Measurements from ENCODE around the gene ARRDC1.
A peak's percentile ranks its signal among the peaks of the same experiment; 100 is the strongest.
"Not testable (repeated sequence)": the region's sequence is repeated elsewhere in the genome, so short reads cannot be mapped to it uniquely, and the experiment has no call there.

ARRDC1 gene

DNA sequence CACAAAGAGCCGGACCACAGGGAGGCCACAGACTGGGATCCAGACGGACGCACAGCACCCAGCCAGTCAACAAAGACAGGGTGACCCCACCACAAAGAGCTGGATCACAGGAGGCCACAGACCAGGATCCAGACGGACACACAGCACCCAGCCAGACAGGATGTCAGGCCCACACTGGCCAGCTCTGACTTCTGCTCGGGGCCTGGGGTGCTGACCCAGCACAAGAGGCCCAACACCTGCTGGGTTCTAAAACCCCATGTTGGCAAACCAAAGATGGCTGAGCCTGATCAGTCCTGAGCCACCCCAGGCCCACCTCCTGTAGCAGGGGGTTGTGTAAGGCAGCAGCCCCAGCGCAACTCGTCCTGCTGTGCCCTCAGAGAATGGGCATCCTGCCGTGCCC is 21.5 kb upstream of the ARRDC1 start:
- DNase-seq (ENCODE audit: low read depth in 2 of 2) = no peak

DNA sequence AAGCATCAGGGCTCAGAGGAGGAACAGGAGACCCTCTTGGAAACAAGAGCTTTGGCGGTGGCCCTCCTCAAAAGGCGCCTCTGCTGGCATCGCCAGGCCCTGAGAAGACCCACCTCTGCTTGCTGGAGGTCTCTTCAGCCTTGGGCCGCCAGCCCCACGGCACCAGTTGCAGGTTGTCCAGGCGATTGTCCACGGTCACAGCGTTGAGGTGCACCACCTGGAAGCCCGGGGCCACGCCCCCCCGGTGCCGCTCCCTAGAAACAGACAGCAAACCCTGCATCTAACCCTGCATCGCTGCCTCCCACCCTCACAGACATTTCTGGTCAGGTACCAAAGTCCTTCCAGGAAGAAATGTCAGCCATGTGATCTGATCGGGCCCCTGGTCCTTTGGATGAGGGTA is 18.6 kb upstream of the ARRDC1 start:
- no peak for DNase-seq (ENCODE audit: low read depth in 2 of 2)

DNA sequence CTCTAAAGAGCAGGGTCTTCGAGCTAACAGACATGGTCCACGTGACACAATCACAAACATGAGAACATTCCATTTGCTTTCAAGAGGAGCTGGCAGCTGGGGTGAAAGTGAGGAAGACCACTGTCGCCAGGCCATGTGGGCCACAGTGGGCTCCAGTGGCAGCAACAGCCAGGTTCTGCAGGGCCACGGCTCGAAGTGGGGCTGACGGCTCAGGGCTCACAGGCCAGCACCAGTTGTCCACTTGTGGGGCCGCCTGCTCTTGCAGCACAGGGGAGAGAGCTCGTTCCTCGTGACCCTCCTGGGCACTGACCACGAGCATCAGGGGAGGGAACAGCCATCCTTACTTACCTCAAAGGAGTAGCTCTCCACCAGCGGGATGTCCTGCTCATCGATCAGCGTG is 17.2 kb upstream of the ARRDC1 start:
- DNase-seq (ENCODE audit: low read depth in 2 of 2) = no peak

DNA sequence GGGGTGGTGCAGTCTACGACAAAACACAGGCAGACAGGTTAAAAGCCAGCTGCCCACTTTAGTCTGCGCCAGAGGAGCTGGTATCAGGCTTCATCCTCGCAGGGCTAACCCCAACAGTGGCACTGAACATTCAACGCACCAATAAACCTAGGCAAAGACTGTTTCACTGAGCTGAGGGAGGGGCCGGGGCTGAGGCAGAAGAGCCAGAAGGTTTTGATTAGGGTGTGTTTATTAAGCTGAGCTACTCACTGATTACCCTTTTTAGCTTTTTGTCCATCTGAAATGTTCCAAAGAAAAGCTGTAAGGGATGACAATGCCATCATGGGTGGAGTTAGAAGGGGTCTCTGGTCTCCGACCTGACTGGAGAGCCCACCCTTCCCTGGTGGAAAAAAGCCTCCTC is 16.6 kb upstream of the ARRDC1 start:
- DNase-seq (ENCODE audit: low read depth in 2 of 2) = no peak

DNA sequence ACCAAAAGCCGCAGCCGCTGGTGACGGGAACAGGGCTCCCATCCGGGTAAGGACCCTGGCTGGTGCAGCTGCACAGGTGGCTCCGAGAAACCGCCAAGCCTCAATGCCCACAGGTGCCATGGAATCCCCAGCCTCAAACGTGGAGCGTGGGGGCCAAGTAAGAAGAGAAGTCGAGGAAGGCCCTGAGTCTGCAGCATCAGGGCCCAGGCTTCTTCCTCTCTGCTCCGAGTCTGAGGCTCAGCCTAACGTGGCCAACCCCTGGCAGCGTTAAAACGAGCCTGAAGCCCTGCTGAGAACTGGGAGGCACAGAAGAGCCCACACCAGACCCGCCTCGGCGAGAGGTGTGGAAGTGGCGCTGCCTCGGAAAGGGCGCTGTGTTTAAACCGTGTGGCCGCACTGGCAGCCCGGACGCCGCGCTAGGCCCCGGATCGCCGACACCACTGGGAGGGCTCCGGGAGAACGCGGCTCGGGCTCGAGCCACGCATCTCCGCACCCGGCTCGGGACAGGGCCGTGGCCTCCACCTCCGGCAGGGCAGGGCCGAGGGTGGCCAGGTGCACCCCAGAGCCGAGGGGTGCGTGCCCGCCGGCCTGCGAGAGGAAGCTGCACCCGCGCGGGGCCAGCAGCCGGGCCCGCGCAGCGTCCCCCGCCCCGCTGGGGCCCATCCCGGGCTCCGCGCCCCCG is 15.9 kb upstream of the ARRDC1 start:
- DNase-seq (ENCODE audit: low read depth in 2 of 2) = no peak

DNA sequence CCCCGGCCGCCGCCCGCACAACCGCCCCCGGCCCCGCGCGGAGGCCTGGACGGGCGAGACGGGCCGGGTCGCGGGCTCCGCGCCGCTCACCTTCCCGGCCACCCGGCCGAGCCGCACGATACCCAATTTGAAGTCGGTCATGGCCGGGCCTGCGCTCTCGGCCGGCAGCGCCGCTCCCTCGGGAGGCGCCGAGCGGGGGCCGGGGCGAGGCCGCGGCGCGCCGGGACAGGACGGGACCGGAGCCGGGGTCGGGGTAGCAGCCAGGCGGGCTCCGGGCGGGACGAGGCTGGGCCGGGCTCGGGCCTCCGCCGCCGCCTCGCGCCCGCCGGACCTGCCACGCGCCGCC is 15.4 kb upstream of the ARRDC1 start:
- no peak for DNase-seq (ENCODE audit: low read depth in 2 of 2)

DNA sequence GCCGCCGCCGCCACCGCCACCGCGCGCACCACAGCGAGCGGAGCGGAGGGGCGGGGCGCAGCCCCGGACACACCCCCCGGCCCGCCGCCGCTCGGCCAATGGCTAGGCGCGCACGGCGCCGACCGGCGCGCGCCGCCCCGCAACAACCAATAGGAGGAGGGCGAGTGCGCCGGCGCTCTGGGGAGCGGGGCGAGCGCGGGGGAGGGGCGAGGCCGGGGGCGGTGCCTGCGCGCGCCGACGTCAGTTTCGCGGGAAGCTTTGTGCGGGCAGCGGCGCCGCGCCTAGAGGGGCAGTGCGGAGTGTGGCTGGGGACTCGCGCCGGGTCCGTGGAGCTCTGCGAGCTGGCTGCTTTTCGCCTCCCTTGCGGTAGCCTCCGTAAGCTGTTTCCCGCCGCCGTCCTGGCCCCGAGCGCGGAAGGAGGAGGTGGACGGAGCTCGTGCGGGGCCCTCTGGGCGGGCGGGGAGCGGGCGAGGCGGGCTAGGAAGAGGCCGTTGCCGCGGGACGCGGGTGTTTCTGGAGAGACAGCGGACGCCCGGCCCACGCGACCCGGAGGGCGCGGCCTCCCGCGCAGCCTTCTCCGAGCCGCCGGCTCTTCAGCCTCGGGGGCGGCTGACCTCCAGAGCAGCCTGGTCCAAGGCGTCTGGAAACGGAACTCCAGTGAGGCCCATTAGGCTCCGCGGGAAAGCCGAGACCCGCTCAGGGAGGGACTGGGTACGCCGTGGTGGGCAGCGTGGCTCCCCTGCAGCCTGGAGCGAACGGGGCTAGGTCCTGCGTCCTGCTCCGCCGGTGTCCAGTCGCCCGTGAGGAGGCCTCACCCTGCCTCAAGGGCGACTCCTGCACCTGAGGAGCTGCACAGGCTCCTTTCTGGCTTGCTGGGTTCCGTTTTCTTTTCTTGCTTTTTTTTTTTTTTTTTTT is 14.8 kb upstream of the ARRDC1 start, which contains the start of gene ZMYND19:
Gene ZMYND19 (minus strand): TSS at position 44 of the 915 bp plus-strand sequence. CDS start 249 bp downstream, outside the sequence.
- peak; percentile 84 to 87 for DNase-seq (ENCODE audit: low read depth in 2 of 2)

DNA sequence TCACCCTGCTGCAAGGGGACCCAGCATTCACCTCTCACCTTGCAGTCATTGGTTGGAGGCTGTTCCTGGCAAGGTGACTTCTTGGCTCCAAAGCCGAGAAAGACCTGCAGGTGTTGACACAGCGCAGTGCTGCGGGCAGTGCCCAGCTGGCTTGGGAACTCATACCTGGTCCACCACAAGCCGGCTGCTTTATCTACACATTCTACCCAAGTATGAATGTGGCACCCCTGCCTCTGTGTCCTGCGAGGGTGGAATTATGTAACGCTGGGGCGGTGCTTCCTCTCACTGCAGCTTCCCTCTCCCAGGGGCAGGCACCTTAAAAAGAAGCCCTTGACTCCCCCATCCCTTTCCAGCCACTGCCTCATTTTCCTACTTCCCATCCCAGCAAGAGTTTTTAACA is 12.7 kb upstream of the ARRDC1 start:
- DNase-seq (ENCODE audit: low read depth in 2 of 2) = no peak

DNA sequence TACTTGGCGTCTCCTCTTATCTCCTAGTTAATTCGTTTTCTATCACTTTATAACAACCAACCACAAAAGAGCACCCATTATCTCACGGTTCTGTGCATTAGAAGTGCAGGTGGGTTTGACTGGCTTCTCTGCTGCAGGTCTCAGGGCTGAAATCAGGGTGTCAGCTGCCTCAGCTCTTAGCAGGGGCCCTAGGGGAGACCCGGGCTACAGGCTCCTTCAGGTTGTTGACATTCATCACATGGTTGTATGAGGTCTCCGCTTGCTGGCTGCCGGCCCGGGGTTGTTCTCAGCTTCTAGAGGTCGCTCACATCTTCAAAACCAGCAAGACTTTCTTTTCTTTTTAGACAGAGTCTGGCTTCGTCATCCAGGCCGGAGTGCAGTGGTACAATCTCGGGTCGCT is 12.3 kb upstream of the ARRDC1 start:
- no peak for DNase-seq (ENCODE audit: low read depth in 2 of 2)

DNA sequence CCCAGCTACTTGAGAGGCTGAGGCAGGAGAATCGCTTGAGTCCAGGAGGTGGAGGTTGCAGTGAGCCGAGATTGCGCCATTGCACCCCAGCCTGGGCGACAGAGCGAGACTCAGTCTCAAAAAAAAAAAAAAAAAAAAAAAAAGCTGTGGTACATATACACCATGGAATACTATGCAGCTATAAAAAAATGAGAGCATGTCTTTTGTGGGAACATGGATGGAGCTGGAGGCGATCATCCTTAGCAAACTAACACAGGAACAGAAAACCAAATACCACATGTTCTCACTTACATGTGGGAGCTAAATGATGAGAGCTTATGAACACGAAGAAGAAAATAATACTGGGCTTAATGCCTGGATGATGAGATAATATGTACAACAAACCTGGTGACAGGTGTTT is 8.9 kb upstream of the ARRDC1 start:
- not testable (repeated sequence) for DNase-seq (ENCODE audit: low read depth in 2 of 2)

DNA sequence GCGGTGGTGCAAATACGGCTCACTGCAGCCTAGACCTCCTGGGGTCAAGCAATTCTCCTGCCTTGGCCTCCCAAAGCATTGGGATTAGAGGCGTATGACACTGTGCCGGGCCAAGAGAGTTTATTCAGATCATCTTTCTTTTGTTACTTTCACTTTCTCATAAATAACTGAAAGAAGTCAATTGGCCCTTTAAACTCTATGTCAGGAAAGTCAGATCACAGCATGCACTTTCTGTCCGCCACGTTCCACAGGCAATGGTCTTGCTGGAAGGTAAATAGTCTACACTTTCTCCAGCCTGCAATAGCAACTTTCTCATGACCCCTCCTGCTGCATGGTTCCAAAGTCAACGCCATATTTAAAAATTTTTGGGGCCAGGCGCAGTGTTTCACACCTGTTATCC is 6.5 kb upstream of the ARRDC1 start:
- DNase-seq (ENCODE audit: low read depth in 2 of 2) = no peak

DNA sequence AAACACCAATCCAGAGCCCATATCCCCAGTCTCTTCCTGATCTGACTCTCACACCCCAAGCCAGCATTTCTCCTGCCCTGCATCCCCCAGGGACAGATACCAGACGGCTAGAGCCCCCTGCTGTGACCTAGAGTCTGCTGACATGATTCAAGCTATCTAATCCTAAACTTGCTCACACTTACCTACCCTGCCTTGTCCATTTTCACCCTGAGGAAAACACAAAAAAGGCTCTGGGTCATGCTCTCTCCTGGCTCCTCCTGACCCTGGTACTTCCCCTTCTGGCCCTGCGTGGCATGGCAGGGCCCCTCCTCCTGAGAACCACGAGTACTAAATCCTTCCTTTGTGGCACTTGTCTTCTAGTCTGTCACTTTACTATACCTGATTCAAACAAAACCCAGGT is 2.8 kb upstream of the ARRDC1 start:
- DNase-seq (ENCODE audit: low read depth in 2 of 2) = no peak

DNA sequence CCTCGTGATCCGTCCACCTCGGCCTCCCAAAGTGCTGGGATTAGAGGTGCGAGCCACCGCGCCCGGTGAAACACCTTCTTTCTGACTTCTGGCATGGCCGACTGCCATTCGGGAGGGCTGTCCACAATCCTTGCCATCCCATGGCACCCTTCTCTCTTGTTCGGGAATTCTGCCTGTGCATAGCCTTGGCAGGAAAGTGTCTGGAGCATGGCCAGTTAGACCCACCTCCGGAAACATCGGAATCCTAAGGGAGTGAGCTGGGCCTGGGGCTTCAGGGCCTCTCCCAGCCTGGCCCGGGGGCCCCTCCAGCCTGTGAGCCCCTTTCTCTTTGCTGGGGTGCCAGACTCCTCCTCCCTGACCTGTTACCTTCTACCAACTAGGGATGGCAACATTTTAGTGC is 1.6 kb upstream of the ARRDC1 start:
- no peak for DNase-seq (ENCODE audit: low read depth in 2 of 2)

DNA sequence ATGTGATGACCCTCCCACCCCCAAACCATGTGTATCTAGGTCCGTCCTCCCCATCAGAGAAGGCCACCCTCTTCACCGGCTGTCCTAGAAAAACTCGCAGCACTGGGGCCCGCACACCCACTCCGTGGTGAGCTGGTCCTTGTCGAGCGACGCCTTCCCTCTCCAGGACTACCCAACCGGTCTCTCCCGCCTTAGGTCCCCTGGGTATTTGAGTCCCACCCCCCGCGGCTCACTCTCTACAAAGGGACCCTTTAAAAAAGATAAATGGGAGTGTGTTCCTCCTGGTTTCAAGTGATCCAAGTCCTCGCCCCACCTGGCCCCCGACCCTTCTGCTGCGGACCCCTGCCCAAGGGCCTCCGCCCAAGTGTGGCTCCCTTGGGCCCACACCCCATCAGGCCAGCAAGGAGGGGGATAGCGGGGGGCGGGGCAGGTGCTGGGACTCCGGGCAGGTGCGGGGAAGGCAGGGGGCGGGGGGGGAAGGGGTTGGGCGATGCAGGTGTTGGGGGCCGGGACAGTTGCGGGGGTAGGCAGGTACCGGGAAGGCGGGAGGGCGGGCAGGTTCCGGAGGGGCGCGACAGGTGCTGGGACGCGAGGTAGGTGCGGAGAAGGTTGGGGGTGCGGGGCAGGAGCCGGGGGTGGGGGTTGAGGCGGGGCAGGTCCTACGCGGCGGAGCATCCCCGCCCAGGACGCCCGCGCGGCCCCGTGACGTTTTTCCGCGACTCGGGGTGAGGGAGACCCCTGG is 970 bp upstream of the ARRDC1 start:
- DNase-seq (ENCODE audit: low read depth in 2 of 2) = no peak

DNA sequence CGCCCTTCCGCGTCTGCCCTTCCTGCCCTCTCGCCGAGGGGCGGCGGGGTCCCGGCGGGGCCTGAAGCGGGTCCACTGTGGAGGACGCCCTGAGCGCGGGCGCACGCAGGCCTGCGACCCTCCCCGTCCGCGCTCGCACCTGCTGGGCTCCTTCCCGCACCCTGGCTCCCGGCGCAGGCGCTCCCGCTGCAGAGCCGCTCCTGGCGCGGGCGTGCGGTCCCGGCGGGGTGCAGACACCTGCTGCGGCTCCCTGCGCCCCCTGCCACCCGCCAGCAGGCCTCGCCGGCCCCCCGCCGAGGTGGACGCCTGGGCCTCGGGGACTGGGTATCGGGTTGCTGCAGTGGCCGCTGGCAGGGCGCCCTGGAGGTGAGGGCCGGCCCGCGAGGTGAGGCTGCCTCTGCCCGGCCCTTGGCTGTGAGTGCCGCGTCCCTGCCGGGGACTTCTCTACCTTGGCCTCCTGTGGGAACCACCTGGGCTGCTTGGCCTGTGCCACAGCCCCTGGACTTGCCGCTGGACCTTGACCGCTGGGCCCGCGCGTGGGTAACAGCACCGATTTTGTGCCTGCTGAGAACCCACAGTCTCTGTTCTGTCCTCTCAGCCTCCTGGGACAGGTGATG is 627 bp downstream of the ARRDC1 start:
- no peak for DNase-seq (ENCODE audit: low read depth in 2 of 2)

DNA sequence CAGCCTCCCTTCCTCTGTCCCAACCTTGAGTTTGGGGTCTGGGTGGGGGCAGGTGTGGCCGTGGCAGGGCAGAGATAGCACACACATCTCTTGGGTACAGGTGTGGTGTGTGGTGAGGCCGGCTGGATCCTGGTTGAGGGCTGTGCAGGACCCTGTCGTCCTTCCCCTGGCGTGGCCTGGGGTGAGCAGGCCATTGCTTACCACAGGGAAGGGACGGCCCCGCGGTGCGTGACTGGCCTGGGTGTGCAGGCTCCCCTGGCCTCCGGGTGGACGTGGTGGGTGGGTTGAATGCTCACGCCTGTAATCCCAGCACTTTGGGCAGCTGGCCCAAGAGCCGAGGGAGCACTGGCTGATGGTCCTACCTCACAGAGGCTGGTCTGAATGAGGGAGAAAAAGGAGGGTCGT is 1.2 kb downstream of the ARRDC1 start:
- no peak for DNase-seq (ENCODE audit: low read depth in 2 of 2)

DNA sequence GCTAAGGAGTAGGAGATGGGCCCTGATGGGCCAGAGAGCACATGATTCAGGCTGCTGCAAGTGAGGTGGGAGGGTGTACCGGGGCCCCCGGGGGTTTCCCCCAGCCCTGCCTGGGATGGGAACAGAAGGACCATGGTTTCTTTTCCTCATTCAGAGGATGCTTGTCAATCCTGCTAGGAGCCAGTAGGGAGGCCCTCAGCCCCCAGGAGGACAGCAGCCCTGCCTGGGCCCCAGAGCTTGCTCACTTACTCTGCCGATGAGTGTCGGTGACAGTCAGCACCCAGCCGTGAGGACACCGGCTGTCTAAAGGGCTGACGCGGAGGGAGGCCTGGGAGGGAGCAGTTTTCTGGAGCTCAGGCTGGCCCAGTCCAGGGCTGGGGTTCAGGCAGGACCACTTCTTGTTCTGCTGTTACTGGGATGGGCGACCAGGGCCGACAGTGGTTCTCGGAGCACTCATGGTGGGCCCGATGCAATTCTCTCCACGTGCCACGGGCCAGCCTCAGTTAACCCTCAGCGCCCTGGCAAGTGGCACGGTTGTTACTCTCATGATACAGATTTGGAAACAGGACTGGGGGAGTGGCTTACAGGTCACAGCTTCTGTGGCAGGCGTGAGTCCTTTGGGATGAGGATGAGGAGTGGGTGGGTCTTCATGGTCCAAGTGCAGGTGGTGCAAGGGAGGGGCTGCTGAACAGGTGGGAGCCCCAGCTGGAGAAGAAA is 1.8 kb downstream of the ARRDC1 start:
- DNase-seq (ENCODE audit: low read depth in 2 of 2) = no peak

DNA sequence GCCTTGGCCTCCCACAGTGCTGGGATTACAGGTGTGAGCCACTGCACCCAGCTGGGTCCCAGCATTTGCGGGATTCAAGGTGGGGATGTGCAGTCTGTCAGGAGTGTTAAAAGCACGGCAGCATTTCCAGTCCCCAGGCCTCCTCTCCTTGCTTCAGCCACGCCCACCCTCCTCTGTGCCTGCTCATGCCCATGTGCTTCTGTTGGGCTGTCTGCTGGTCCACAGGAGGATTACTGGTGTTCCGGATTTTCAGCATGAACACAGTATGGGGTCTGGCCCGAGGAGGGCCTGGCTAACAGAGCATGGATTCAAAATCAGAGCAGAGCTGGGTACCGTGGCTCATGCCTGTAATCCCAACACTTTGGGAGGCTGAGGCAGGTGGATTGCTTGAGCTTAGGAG is 5.5 kb downstream of the ARRDC1 start:
- DNase-seq (ENCODE audit: low read depth in 2 of 2) = no peak

DNA sequence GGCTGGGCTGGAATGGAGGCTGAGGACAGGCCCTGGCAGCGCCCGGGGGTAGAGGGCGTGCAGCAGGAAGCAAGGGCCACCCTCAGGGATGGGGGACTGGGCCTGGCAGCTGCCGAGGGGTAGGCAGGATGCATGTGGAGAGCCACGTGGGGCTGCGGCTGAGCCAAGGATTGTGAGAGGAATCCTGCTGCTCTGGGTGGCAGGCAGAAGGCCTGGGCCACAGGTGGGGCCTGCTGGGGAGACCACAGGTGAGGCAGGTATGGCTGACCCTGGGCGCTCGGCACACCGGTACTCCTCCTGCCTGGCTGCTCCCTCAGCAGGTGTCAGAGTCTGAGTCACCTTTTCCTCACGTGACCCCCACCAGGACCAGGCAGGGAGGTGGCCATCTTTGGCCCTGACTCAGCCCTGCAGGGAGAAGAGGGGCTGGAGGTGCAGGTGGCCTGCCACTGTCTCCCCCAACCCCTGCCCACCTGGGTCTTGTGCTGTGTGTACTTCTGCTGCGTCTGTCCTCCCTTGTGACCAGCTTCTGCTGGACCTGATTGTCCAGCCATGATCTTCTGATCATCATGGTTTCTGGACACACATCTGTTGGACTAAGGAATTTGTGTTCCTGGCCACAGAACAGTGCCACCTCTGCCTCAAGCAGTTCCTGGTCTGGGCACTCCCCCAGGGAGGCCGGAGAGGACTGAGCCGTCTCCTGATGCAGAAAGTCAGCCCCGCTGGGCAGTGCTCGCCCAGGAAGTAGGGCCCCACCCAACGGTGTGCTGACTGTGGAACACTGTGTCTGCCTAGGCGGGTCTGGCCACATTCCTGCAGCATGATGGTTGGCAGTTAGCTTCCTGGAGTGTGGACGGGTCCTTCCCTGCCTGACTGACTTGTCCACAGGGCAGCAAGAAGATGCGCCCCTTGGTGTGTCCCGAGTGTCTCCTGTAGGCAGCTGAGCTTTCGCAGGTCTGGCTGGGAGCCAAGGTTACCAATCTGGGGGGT is 6.4 kb downstream of the ARRDC1 start:
- DNase-seq (ENCODE audit: low read depth in 2 of 2) = no peak

DNA sequence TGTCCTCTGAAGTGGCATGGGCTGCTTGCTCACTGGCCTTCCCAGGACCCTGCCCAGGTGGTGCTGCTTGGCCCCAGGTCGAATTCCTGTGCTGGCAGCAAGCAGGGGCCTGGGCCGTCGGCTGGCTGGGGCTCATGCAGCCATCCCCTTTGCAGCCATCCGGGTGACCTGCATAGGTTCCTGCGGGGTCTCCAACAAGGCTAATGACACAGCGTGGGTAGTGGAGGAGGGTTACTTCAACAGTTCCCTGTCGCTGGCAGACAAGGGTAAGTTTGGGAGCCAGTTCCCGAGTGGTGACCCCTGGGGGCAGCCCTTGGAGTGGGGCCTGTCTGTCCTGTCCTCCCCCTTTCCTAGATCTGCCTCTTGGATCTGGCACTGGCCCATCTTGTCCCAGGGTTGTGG is 7.3 kb downstream of the ARRDC1 start:
- no peak for DNase-seq (ENCODE audit: low read depth in 2 of 2)

Measured in stimulated activated CD8-positive, alpha-beta memory T cell treated with anti-CD3 and anti-CD28 coated beads, Interleukin-2, amount 100 ng/mL, for 48 hours (primary cell).